ENCODE measurements around the gene MLLT1. TPM values are rescaled to one million over a fixed set of nuclear protein-coding genes. Genes with fewer than 3 reads are reported as not detected.

MLLT1 gene
- total RNA-seq, 1 donor = 7.8 TPM

DNA sequence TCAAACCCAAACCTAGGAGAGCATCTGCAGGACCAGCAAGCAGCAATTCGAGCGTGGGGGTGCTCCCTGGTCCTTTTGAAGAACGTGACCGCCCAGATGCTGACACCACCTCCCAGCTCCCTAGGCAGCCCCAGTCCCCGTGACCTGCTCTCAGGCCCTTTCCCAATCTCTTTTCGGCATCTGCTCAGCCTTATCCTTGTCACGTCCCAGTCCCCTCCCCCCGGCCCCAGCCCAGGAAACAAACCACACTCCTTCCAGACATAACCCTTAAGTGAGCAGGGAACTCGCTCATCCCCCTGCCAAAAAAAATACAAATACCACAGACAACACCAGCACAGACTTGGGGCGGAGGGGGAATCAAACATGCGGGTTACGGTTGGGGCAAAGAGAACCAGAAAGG lies 3.3 kb downstream of the MLLT1 start:
- DNase-seq (ENCODE audit: low read depth in 2 of 3, low spot score in 2 of 3) = no peak

- no peak for DNase-seq (ENCODE audit: low read depth in 2 of 3, low spot score in 2 of 3)
These were observed 4.5 kb downstream of the MLLT1 start for GRCh38 chr19:6275170-6275744.

- no peak for DNase-seq (ENCODE audit: low read depth in 2 of 3, low spot score in 2 of 3)
These were observed 5.0 kb downstream of the MLLT1 start for GRCh38 chr19:6274756-6275155.

- no peak for DNase-seq (ENCODE audit: low read depth in 2 of 3, low spot score in 2 of 3)
These were observed 5.8 kb downstream of the MLLT1 start for GRCh38 chr19:6273701-6274601.

GRCh38 chr19:6272913-6273600 lies 6.7 kb downstream of the MLLT1 start:
- DNase-seq (ENCODE audit: low read depth in 2 of 3, low spot score in 2 of 3) = no peak

DNA sequence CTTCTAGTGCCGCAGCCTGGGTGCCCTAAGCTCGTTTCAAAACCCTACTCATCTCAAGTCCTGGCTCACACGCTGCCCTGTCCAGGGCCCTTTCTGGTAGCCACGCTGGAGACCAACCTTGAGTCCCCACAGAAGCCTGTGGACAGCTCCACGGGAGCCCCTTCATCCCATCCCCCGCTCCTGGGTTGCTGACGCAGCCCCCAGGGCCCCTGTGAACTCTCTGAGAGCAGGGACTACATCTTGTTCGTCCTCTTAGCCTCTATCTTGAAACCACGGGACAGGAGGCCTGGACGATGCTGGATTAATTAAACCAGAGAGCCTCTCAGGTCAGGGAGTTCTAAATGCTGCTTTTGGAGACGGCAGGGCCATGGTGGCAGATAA lies 7.4 kb downstream of the MLLT1 start:
- DNase-seq (ENCODE audit: low read depth in 2 of 3, low spot score in 2 of 3) = no peak

DNA sequence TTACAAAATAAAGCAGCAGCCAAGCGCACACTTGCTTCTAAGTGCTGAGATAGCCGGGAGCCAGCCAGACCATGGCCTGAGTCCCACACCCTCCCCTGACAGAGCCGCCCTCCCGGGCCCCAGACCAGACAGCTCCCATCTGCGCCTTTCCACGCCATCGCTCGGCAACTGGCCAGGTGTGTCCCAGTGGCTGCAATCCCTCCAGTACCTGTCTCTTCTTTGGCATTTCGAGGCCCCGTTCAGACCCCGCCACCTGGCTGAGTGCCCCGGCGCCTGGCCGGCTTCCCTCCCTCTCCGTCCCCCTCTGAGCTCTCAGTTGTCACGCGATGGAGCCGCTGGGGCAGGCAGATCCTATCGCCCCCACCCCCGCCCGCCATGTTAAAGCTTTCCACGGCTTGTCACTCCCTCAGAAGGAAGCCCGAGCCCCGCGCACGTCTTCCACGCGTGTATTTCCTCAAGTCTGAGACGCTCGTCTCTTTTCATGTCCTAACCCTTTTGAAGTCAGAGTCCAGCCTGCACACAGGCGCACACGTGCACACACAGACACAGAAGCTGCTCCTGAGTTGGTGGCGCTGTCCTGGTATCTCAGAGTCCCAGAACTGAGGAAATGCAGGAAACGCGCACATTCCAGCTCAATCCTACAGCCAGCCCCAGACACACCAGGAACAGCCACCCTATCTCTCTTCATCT lies 7.9 kb downstream of the MLLT1 start:
- no peak for DNase-seq (ENCODE audit: low read depth in 2 of 3, low spot score in 2 of 3)

DNA sequence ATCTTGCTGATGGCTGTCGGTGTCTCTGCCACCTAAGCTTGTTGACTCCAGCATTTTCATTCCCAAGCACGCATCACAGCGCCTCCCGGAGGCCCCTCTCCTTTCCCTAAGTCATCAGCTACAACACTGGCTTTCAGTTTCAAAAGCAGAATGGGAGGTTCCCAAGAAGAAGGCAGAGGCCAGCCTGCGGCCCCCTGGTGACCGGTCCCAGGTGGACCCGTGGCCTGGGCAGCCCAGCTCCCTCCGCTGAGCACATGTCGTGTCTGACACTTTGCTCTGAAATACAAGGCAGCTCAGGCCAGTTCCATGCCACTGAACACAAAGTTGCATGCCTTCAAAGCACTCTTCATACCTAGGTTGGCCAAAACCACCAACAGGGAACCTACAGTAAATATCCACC lies 8.5 kb downstream of the MLLT1 start:
- no peak for DNase-seq (ENCODE audit: low read depth in 2 of 3, low spot score in 2 of 3)

- no peak for DNase-seq (ENCODE audit: low read depth in 2 of 3, low spot score in 2 of 3)
These were observed 9.0 kb downstream of the MLLT1 start for GRCh38 chr19:6270822-6271221.

DNA sequence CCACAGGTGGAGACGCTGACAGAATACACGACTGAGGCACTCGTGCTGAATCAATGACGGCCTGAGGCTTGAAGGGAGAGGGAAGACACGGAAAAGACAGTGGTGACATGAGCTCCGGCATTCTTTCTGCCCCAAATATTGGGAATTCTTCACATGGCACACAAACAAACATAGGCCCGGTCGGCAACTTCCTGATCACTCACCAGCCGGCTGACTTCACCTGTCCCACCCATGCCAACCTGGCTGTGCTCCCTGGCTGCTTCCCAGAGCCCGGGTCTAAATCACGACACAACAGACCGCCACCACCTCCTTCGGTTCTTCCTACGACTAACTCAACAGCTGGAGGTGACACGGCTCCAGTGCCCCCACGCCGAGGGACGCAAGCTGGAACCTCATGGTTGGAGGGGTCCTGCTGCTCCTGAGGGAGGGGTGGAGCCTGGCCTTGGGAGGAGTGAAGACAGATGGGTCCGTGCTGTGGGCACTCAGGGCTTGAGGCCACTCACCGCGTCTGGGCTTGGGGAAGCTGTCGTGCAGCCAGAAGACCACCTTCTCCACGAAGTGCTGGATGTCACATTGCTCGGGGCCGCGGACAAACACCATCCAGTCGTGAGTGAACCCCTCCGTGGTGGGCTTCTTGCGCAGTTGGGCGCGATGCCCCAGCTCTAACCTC lies 9.6 kb downstream of the MLLT1 start:
- no peak for DNase-seq (ENCODE audit: low read depth in 2 of 3, low spot score in 2 of 3)

GRCh38 chr19:6269101-6269886 lies 10.5 kb downstream of the MLLT1 start:
- DNase-seq (ENCODE audit: low read depth in 2 of 3, low spot score in 2 of 3) = no peak

GRCh38 chr19:6268382-6268771 lies 11.4 kb downstream of the MLLT1 start:
- no peak for DNase-seq (ENCODE audit: low read depth in 2 of 3, low spot score in 2 of 3)

GRCh38 chr19:6267552-6268381 lies 12.0 kb downstream of the MLLT1 start:
- no peak for DNase-seq (ENCODE audit: low read depth in 2 of 3, low spot score in 2 of 3)

DNA sequence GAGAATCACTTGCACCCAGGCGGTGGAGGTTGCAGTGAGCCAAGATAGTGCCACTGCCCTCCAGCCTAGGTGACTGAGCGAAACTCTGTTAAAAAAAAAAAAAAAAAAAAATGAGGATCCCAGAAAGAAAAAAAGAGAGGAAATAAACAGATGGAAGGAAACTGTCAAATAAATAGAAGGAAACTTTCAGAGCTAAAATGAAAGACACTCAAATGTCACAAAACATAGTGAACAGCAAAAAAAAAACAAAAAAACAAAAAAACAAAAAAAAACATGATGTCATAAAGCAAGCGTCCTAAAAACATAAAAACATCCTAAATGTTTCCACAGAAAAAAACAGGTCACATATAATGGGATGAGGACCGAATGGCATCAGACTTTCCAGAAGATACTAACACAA lies 15.0 kb downstream of the MLLT1 start:
- DNase-seq (ENCODE audit: low read depth in 2 of 3, low spot score in 2 of 3) = no peak

GRCh38 chr19:6263735-6264444 lies 15.9 kb downstream of the MLLT1 start:
- no peak for DNase-seq (ENCODE audit: low read depth in 2 of 3, low spot score in 2 of 3)

GRCh38 chr19:6263306-6263705 lies 16.5 kb downstream of the MLLT1 start:
- DNase-seq (ENCODE audit: low read depth in 2 of 3, low spot score in 2 of 3) = no peak

GRCh38 chr19:6262519-6262918 lies 17.3 kb downstream of the MLLT1 start:
- no peak for DNase-seq (ENCODE audit: low read depth in 2 of 3, low spot score in 2 of 3)

- no peak for DNase-seq (ENCODE audit: low read depth in 2 of 3, low spot score in 2 of 3)
These were observed 17.9 kb downstream of the MLLT1 start for GRCh38 chr19:6261883-6262282.
